ENCODE data around the gene PLEKHA7. TPM values are rescaled to one million over a fixed set of nuclear protein-coding genes. Genes with fewer than 3 reads are reported as not detected.

PLEKHA7 gene
- total RNA-seq, 1 experiment from 2014 or later = 18.4 TPM

DNA sequence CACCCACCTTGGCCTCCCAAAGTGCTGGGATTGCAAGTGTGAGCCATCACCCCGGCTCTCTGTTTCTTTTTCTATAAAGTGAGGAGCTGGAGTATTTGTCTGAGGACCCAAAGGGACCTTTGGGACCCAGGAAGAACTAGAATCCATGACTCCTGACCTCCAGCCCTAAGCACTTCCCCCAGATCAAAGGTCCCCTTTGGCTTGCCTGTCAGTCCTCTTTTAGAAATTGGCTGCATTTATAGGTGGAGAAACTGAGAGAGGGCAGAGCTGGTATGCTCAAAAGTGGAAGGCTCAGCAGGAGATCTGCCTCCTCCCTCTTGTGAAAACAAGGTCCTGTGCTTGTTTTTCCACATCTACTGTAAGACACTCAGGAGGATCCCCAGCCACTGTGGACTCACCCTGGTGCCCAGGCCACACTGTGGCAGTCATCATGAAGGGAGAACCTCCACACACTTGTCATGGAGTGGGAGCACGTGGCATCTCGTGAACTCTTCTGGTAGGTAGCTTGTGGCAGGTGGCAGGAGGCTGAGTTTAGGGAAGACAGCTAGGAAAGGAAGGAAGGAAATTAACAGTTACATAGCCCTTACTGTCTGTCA lies 12.4 kb upstream of the PLEKHA7 start:
- ChIA-PET POLR2A (ENCODE audit: unreplicated experiment) (no interaction called here), CTCF (no interaction called here)
- H3K4me1 ChIP-seq (ENCODE audit: insufficient read depth, low read length) = no peaks in the 10 kb centered on the region

DNA sequence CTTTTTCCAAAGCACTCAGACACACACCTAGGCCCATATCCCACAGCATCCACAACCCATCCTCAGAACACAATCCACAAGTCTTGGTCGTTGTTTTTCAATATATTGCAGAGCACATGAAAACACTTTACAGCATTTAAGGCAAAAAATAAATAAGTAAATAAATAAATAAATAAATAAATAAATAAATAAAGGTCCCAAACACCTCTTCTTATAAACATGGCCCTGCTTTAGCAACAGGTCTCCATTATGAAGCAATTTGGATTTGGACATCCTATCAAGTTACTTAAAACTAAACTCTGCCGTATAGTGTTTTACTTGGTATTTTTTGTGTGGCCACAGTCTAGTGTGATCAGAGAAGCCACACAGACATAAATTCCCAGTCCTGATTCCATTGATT lies 10.7 kb upstream of the PLEKHA7 start:
- no peaks in the 10 kb centered on the region for H3F3A ChIP-seq (ENCODE audit: low read length, unreplicated experiment)
- intact Hi-C loops (cut with micrococcal nuclease) = no loop called here
- ChIA-PET CTCF (no interaction called here), POLR2A (ENCODE audit: unreplicated experiment) (no interaction called here)
- H3K9me2 ChIP-seq (replicated peaks; ENCODE audit: low read length) = no peaks in the 10 kb centered on the region
- no peaks in the 10 kb centered on the region for H3K36me3 ChIP-seq (ENCODE audit: low read depth, low read length)
- H2AFZ ChIP-seq (ENCODE audit: low read length) = no peak overlapping the region
- no peak overlapping the region for H3K27ac ChIP-seq (ENCODE audit: low read length)
- TF ChIP-seq, protein P1, sequence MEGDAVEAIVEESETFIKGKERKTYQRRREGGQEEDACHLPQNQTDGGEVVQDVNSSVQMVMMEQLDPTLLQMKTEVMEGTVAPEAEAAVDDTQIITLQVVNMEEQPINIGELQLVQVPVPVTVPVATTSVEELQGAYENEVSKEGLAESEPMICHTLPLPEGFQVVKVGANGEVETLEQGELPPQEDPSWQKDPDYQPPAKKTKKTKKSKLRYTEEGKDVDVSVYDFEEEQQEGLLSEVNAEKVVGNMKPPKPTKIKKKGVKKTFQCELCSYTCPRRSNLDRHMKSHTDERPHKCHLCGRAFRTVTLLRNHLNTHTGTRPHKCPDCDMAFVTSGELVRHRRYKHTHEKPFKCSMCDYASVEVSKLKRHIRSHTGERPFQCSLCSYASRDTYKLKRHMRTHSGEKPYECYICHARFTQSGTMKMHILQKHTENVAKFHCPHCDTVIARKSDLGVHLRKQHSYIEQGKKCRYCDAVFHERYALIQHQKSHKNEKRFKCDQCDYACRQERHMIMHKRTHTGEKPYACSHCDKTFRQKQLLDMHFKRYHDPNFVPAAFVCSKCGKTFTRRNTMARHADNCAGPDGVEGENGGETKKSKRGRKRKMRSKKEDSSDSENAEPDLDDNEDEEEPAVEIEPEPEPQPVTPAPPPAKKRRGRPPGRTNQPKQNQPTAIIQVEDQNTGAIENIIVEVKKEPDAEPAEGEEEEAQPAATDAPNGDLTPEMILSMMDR (conservative IDR thresholded peaks at IDR 0.05; ENCODE audit: low read depth, low read length) = no peak
- TF ChIP-seq EZH2 (IDR thresholded peaks at IDR 0.05; ENCODE audit: low read length, unreplicated experiment) (no peak), EZH2phosphoT487 (IDR thresholded peaks at IDR 0.05; ENCODE audit: borderline replicate concordance, low read length) (no peak)
- no peak overlapping the region for H3K9ac ChIP-seq (ENCODE audit: low read length)
- H3K79me2 ChIP-seq (ENCODE audit: low read length) = no peaks in the 10 kb centered on the region
- H3K4me1 ChIP-seq (ENCODE audit: insufficient read depth, low read length) = no peaks in the 10 kb centered on the region
- H3K9me3 ChIP-seq (ENCODE audit: low read length) = no peaks in the 10 kb centered on the region
- no peak overlapping the region for H3K4me3 ChIP-seq (ENCODE audit: low read length)
- no peak overlapping the region for H3K4me2 ChIP-seq (ENCODE audit: low read length)
- no peak for DNase-seq
- no peaks in the 10 kb centered on the region for H3K27me3 ChIP-seq (ENCODE audit: low read length)
- no peaks in the 10 kb centered on the region for H4K20me1 ChIP-seq (ENCODE audit: low read length)
- no peak for ATAC-seq
- BruUV-seq (replicated peaks) = no TSS peak

More for the DNA sequence above, 12.4 kb upstream of the PLEKHA7 start:
- no peak overlapping the region for H3K4me2 ChIP-seq (ENCODE audit: low read length)
- no peaks in the 10 kb centered on the region for H4K20me1 ChIP-seq (ENCODE audit: low read length)
- BruUV-seq (replicated peaks) = no TSS peak
- no peak overlapping the region for H2AFZ ChIP-seq (ENCODE audit: low read length)
- H3K4me3 ChIP-seq (ENCODE audit: low read length) = no peak overlapping the region
- no peak overlapping the region for H3K27ac ChIP-seq (ENCODE audit: low read length)
- H3K27me3 ChIP-seq (ENCODE audit: low read length) = no peaks in the 10 kb centered on the region
- H3K36me3 ChIP-seq (ENCODE audit: low read depth, low read length) = no peaks in the 10 kb centered on the region
- ATAC-seq (no peak), DNase-seq (no peak)
- H3K79me2 ChIP-seq (ENCODE audit: low read length) = no peaks in the 10 kb centered on the region
- no peaks in the 10 kb centered on the region for H3K9me2 ChIP-seq (replicated peaks; ENCODE audit: low read length)
- H3F3A ChIP-seq (ENCODE audit: low read length, unreplicated experiment) = no peaks in the 10 kb centered on the region
- intact Hi-C loops (cut with micrococcal nuclease) = no loop called here
- TF ChIP-seq EZH2 (IDR thresholded peaks at IDR 0.05; ENCODE audit: low read length, unreplicated experiment) (no peak), EZH2phosphoT487 (IDR thresholded peaks at IDR 0.05; ENCODE audit: borderline replicate concordance, low read length) (no peak)
- TF ChIP-seq, protein P1 (conservative IDR thresholded peaks at IDR 0.05; ENCODE audit: low read depth, low read length) = no peak
- no peaks in the 10 kb centered on the region for H3K9me3 ChIP-seq (ENCODE audit: low read length)
- H3K9ac ChIP-seq (ENCODE audit: low read length) = no peak overlapping the region

DNA sequence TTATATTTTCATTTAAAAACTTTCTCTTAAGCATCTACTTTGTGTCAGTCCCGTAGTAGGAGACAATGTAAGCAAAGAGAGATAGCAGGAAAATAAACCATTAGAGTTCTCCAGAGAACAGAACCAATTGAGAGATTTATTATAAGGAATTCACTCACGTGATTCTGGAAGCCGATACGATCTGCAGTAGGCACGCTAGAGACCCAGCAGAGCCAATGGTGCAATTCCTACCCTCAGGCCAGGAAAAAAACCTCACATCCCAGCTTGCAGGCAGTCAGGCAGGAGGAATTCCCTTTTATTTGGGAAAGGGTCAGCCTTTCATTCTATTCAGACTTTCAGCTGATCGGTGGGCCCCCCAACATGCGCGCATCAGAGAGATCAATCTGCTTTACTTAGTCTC lies 7.3 kb upstream of the PLEKHA7 start:
- BruUV-seq (replicated peaks) = no TSS peak
- CTCF ChIA-PET = no interaction called here
- Histone ChIP-seq H3K79me2 (ENCODE audit: low read length) (no peaks in the 10 kb centered on the region), H2AFZ (ENCODE audit: low read length) (no peak overlapping the region), H3K9me2 (replicated peaks; ENCODE audit: low read length) (no peaks in the 10 kb centered on the region), H3K9me3 (ENCODE audit: low read length) (no peaks in the 10 kb centered on the region), H4K20me1 (ENCODE audit: low read length) (no peaks in the 10 kb centered on the region), H3F3A (ENCODE audit: low read length, unreplicated experiment) (no peaks in the 10 kb centered on the region), H3K27ac (ENCODE audit: low read length) (no peak overlapping the region), H3K4me3 (ENCODE audit: low read length) (no peak overlapping the region), H3K27me3 (ENCODE audit: low read length) (no peaks in the 10 kb centered on the region), H3K4me1 (ENCODE audit: insufficient read depth, low read length) (no peaks in the 10 kb centered on the region; the same call in 1 of the 2 replicates), H3K9ac (ENCODE audit: low read length) (no peak overlapping the region), H3K4me2 (ENCODE audit: low read length) (no peak overlapping the region), H3K36me3 (ENCODE audit: low read depth, low read length) (no peaks in the 10 kb centered on the region)
- POLR2A ChIA-PET (ENCODE audit: unreplicated experiment) = no interaction called here
- ATAC-seq (no peak), DNase-seq (no peak)
- intact Hi-C loops (cut with micrococcal nuclease) = no loop called here
- no peak for TF ChIP-seq EZH2phosphoT487 (IDR thresholded peaks at IDR 0.05; ENCODE audit: borderline replicate concordance, low read length)
- TF ChIP-seq, protein P1 (conservative IDR thresholded peaks at IDR 0.05; ENCODE audit: low read depth, low read length) = no peak
- no peak for TF ChIP-seq EZH2 (IDR thresholded peaks at IDR 0.05; ENCODE audit: low read length, unreplicated experiment)

All from PC-3 (cell line).